ENCODE results near the gene STAG1. TPM values are rescaled to one million over a fixed set of nuclear protein-coding genes. Genes with fewer than 3 reads are reported as not detected.

Gene STAG1
- total RNA-seq, 1 donor from 2014 or later: 23.3 TPM

Other genes starting within 250 kb of the STAG1 start
- gene SLC35G2, start 66.7 kb upstream of the STAG1 start, total RNA-seq: 9.5 and 15.6 TPM in 2 replicates
- gene NCK1, start 109.8 kb upstream of the STAG1 start, total RNA-seq: 58.7 and 83.4 TPM in 2 replicates
- gene IL20RB, start 205.6 kb upstream of the STAG1 start, total RNA-seq: 0.73 and 1.6 TPM in 2 replicates

Measured in glomerular endothelial cell (primary cell).